HepG2 (cell line): Measurements from ENCODE around the gene SURF6. TPM values are rescaled to one million over a fixed set of nuclear protein-coding genes. Genes with fewer than 3 reads are reported as not detected.

Experiments
- ATAC-seq: fragments of 200-7000 bp; cut with Tn5 transposase; 3 replicates; pipeline ENCODE4 v1.9.1; 2020; ENCODE audit warnings: mild to moderate bottlenecking, moderate library complexity
- BruUV-seq: library from RNA; stranded (reverse); fragments of 400-500 nt; replicated peaks from 2 replicates; lab custom pipeline; 2021; lab: Mats Ljungman, UMichigan
- CTCF ChIA-PET: fragments of 300-600 bp; formaldehyde crosslinking; extraction: SDS; loops from one replicate; lab custom pipeline; 2021; ENCODE audit warnings: low total read pairs, inconsistent platforms, low intra/inter-chr PET ratio; lab: Yijun Ruan, JAX
- POLR2A ChIA-PET: fragments of 350-600 bp; sonication (Branson Sonifier 250); formaldehyde crosslinking; loops from one replicate; lab custom pipeline; 2020; ENCODE audit warnings: antibody characterized with exemption, inconsistent platforms; lab: Yijun Ruan, JAX
- DNase-seq: peaks from one replicate; pipeline ENCODE4 v3.0.0-alpha.2; 2015; ENCODE audit warnings: low spot score
- FAIRE-seq: peaks from 3 replicates; lab custom pipeline; 2011; peaks lifted over from hg19 to GRCh38; lab: Jason Lieb, UNC
- H2AFZ ChIP-seq: one replicate; pipeline ENCODE4 v1.6.1; 2011; ENCODE audit warnings: low read length, inconsistent platforms
- H3K27ac ChIP-seq: fragments of 300-600 bp; 3 replicates; pipeline ENCODE4 v1.8.0; 2011; ENCODE audit warnings: mixed run types, mild to moderate bottlenecking, mixed read lengths, low read length, inconsistent platforms; ENCODE audit not compliant: insufficient read depth; ENCODE audit errors: extremely low read length
- H3K27me3 ChIP-seq, 2 experiments: fragments of 200-600 bp in 1 of 2; 2 replicates in 1 of 2; 3 replicates in 1 of 2; pipeline versions ENCODE4 v1.6.0 to v1.8.0; 2011; ENCODE audit warnings: low read length in 2 of 2, mild to moderate bottlenecking in 2 of 2, moderate library complexity in 2 of 2, inconsistent platforms in 1 of 2; ENCODE audit not compliant: insufficient read depth in 2 of 2, control insufficient read depth in 1 of 2
- H3K36me3 ChIP-seq, 2 experiments: fragments of 200-600 bp in 1 of 2; replicated peaks in 1 of 2; 2 replicates in 1 of 2; 3 replicates in 1 of 2; pipeline versions ENCODE4 v1.5.1 to v1.8.0; 2011; ENCODE audit warnings: low read length in 2 of 2, inconsistent platforms in 1 of 2; ENCODE audit not compliant: insufficient read depth in 2 of 2, control insufficient read depth in 1 of 2
- H3K4me1 ChIP-seq: 2 replicates; pipeline ENCODE4 v1.5.1; 2012; ENCODE audit warnings: low read length, inconsistent platforms; ENCODE audit not compliant: insufficient read depth
- H3K4me2 ChIP-seq: 2 replicates; pipeline ENCODE4 v1.6.0; 2011; ENCODE audit warnings: low read depth, low read length, inconsistent platforms
- H3K4me3 ChIP-seq, 3 experiments: fragments of 200-600 bp in 1 of 3; sonication (generic), shearing (Covaris generic) in 1 of 3; replicated peaks in 1 of 3; 2 replicates each; pipeline ENCODE4 v1.5.1; 2011 to 2016; ENCODE audit warnings: low read length in 3 of 3, inconsistent platforms in 2 of 3, low read depth in 2 of 3, mild to moderate bottlenecking in 2 of 3, control low read depth in 1 of 3, mixed read lengths in 1 of 3; ENCODE audit not compliant: insufficient read depth in 1 of 3
- H3K79me2 ChIP-seq: one replicate; pipeline ENCODE4 v1.6.1; 2011; ENCODE audit warnings: low read length, inconsistent platforms; ENCODE audit not compliant: insufficient read depth
- H3K9ac ChIP-seq: 2 replicates; pipeline ENCODE4 v1.6.0; 2011; ENCODE audit warnings: mild to moderate bottlenecking, low read depth, low read length, inconsistent platforms; ENCODE audit not compliant: insufficient read depth
- H3K9me3 ChIP-seq: 2 replicates; pipeline ENCODE4 v1.5.1; 2012; ENCODE audit warnings: mild to moderate bottlenecking, low read length
- H4K20me1 ChIP-seq: 2 replicates; pipeline ENCODE4 v1.6.0; 2011; ENCODE audit warnings: inconsistent platforms, mild to moderate bottlenecking, low read length, moderate library complexity; ENCODE audit not compliant: insufficient read depth
- ATM ChIP-seq: fragments of 450-650 bp; IDR thresholded peaks from 2 replicates; pipeline ENCODE4 v1.7.1; 2017; ENCODE audit warnings: mild to moderate bottlenecking, borderline replicate concordance
- CEBPB ChIP-seq: IDR thresholded peaks from 2 replicates; pipeline ENCODE4 v1.6.1; 2011; ENCODE audit warnings: low read depth, low read length, improper control_type of control experiment, borderline replicate concordance
- CEBPG ChIP-seq: IDR thresholded peaks from 2 replicates; pipeline ENCODE4 v1.6.1; 2016
- HIVEP1 ChIP-seq: sonication (generic); formaldehyde crosslinking; IDR thresholded peaks from 2 replicates; pipeline ENCODE4 v1.4.0; 2020; ENCODE audit warnings: mild to moderate bottlenecking, missing genetic modification reagents
- HNRNPLL ChIP-seq: fragments of 200-400 bp; formaldehyde crosslinking; IDR thresholded peaks from 2 replicates; pipeline ENCODE4 v1.6.1; 2017; ENCODE audit warnings: mild to moderate bottlenecking, low read depth, low read length; ENCODE audit not compliant: poor library complexity, severe bottlenecking
- KLF13 ChIP-seq: sonication (generic); formaldehyde crosslinking; IDR thresholded peaks from 2 replicates; pipeline ENCODE4 v1.4.0; 2020; ENCODE audit warnings: mild to moderate bottlenecking, missing genetic modification reagents
- PHF21A ChIP-seq: sonication (generic); formaldehyde crosslinking; IDR thresholded peaks from 2 replicates; pipeline ENCODE4 v1.5.0; 2020; ENCODE audit warnings: mild to moderate bottlenecking, missing genetic modification reagents
- POLR2AphosphoS2 ChIP-seq: IDR thresholded peaks from 2 replicates; pipeline ENCODE4 v1.6.1; 2011; ENCODE audit warnings: low read depth, low read length, improper control_type of control experiment
- RBM22 ChIP-seq: fragments of 200-400 bp; formaldehyde crosslinking; optimal IDR thresholded peaks from 2 replicates; pipeline ENCODE3; 2017; ENCODE audit warnings: mild to moderate bottlenecking, low read length, moderate library complexity
- TBX3 ChIP-seq: fragments of 450-650 bp; IDR thresholded peaks from 2 replicates; pipeline ENCODE4 v1.6.1; 2017; ENCODE audit warnings: antibody characterized with exemption, mild to moderate bottlenecking, inconsistent platforms, borderline replicate concordance
- ZNF740 ChIP-seq: sonication (generic); formaldehyde crosslinking; IDR thresholded peaks from 2 replicates; pipeline ENCODE4 v1.4.0; 2020; ENCODE audit warnings: missing genetic modification reagents
- WGBS: methylation state at CpG from one replicate; pipeline ENCODE4 v1.1.6; 2017; ENCODE audit warnings: low lambda C conversion rate; 5-methylcytosine and 5-hydroxymethylcytosine counted together
- in situ Hi-C: cut with HindIII; loops from 2 replicates; pipeline ENCODE4 v1.10.0; 2017; ENCODE audit warnings: low pct_unique_long_range_greater_than_20kb; ENCODE audit not compliant: extremely low pct_ligation_motif_present
- intact Hi-C: fragments of 100-400 bp; cut with micrococcal nuclease; formaldehyde crosslinking; loops from one replicate; pipeline ENCODE4 v1.10.0; 2022; ENCODE audit not compliant: unreplicated experiment
- polyA plus RNA-seq, 8 experiments: library from polyadenylated mRNA; depleted of rRNA in 3 of 8; stranded (reverse) in 7 of 8; unstranded in 1 of 8; fragments of >200 nt; fragmentation: Illumina TruSeq in 4 of 8; extraction: Trizol in 4 of 8; gene quantifications; 2 replicates each; pipeline versions ENCODE4 v1.2.1 to v1.2.3, GENCODE V29; 2011 to 2016; ENCODE audit warnings: low read depth in 4 of 8, missing spikeins in 1 of 8, mixed read lengths in 1 of 8; ENCODE audit not compliant: insufficient read depth in 1 of 8
- total RNA-seq, 5 experiments: library from RNA; depleted of rRNA; stranded (reverse); fragments of >200 nt; fragmentation: Illumina TruSeq; extraction: Trizol; gene quantifications; 2 replicates each; pipeline ENCODE4 v1.2.3, GENCODE V29; 2016; ENCODE audit warnings: low read depth in 1 of 5
- TF ChIP-seq, protein P1 (sequence below): sonication (generic); formaldehyde crosslinking; IDR thresholded peaks from 2 replicates; pipeline ENCODE4 v1.4.0; 2020; ENCODE audit warnings: mild to moderate bottlenecking, missing genetic modification reagents

The SURF6 gene
- total and polyA plus RNA-seq, 2 of the 13 experiments (the other 11 are each of a cell fraction or from before 2014, with no cell fraction given) = 5.9 to 14.7 TPM

DNA sequence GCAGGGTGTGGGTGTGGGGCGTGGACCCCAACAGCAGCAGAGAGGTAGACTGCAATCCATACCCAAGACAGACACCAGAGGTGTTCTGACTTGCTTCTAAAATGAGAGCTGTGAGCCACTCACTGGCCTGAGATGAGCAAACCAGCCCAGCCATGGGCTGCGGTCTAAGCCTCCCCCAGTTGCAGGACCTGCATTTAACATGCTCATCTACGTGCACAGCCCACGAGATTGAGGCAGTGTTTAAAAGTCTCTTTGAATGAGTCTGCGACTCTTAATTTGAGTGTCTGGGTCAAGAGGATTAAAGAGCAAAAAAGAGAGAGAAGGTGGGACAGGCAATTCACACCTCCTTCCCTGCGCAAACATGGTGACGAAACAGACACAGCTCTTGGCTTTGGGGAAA lies 33.9 kb upstream of the SURF6 start:
- H3K4me1 ChIP-seq = peaks cover 61% of the 10 kb centered on the region
- intact Hi-C loops = no loop called here
- H3K27ac ChIP-seq = no peak overlapping the region
- ChIA-PET POLR2A (interaction anchor here (0.6 to 0.9 kb wide), 2 partner anchors 11 to 655 kb away, joined by 3 to 5 read pairs; no protein-coding TSS in a partner anchor), CTCF (no interaction called here)
- no peaks in the 10 kb centered on the region for H3K27me3 ChIP-seq
- in situ Hi-C loops = no loop called here
- H2AFZ ChIP-seq = no peak overlapping the region
- H3K79me2 ChIP-seq = peaks cover 98% of the 10 kb centered on the region
- FAIRE-seq (no peak), DNase-seq (no peak), ATAC-seq (no peak; the same call in 2 of the 3 replicates)
- TF ChIP-seq KLF13 (CRISPR knock-in tag) = no peak
- TF ChIP-seq HIVEP1 = no peak
- no peak for TF ChIP-seq HNRNPLL
- H3K4me2 ChIP-seq = no peak overlapping the region
- peaks cover 19 to 84% of the 10 kb centered on the region in 2 experiments for H3K36me3 ChIP-seq
- H3K9me3 ChIP-seq = no peaks in the 10 kb centered on the region
- 96% methylated on average over 7 of the region's 7 CpGs for WGBS
- BruUV-seq = no TSS peak
- H4K20me1 ChIP-seq = peaks cover 97% of the 10 kb centered on the region
- no peak overlapping the region for H3K9ac ChIP-seq
- no peak overlapping the region for H3K4me3 ChIP-seq

DNA sequence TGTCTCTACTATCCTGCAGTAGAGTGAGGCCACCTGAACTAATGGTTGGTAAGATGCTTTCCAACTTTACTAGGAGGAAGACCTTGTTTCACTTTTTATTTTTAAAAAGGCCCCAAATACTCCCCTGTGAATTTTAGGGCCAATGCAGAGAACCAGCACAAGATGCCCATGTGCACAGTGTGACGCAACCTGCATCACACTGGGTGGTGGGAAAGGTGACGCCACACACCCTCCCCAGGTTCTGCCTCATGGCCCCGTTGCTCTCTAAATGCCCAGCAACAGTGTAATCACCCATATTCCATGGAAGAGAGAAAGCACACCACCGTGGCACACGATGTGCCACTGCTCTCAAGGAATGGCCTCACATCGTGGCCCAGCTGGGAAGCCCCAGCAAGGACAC lies 33.4 kb upstream of the SURF6 start:
- WGBS = 93% methylated on average over 3 of the region's 6 CpGs
- DNase-seq (no peak), FAIRE-seq (no peak), ATAC-seq (no peak)
- ChIA-PET POLR2A (interaction anchor here (0.9 kb wide), 1 partner anchor 11 kb away, joined by 3 read pairs; no protein-coding TSS in a partner anchor), CTCF (no interaction called here)
- no peak overlapping the region for H3K9ac ChIP-seq
- H3K27me3 ChIP-seq = no peaks in the 10 kb centered on the region
- H3K27ac ChIP-seq = no peak overlapping the region
- intact Hi-C loops (no loop called here), in situ Hi-C loops (no loop called here)
- peaks cover 95% of the 10 kb centered on the region for H3K79me2 ChIP-seq
- H3K4me2 ChIP-seq = no peak overlapping the region
- peaks cover 20 to 88% of the 10 kb centered on the region in 2 experiments for H3K36me3 ChIP-seq
- no peak overlapping the region for H2AFZ ChIP-seq
- H3K9me3 ChIP-seq = no peaks in the 10 kb centered on the region
- no TSS peak for BruUV-seq
- peaks cover 96% of the 10 kb centered on the region for H4K20me1 ChIP-seq
- H3K4me1 ChIP-seq = peaks cover 61% of the 10 kb centered on the region
- no peak overlapping the region for H3K4me3 ChIP-seq
- peak; percentile 10 for TF ChIP-seq RBM22
- no peak for TF ChIP-seq PHF21A (CRISPR knock-in tag)
- TF ChIP-seq ZNF740 = no peak
- TF ChIP-seq TBX3 = no peak
- TF ChIP-seq CEBPB = peak; percentile 66
- no peak for TF ChIP-seq ATM
- TF ChIP-seq POLR2AphosphoS2 = 0 out of 2 replicates have a peak, but pooled peaks have one; percentile 44
- TF ChIP-seq, protein P1, sequence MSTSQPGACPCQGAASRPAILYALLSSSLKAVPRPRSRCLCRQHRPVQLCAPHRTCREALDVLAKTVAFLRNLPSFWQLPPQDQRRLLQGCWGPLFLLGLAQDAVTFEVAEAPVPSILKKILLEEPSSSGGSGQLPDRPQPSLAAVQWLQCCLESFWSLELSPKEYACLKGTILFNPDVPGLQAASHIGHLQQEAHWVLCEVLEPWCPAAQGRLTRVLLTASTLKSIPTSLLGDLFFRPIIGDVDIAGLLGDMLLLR (CRISPR knock-in tag) = no peak
- TF ChIP-seq CEBPG (CRISPR knock-in tag) = 0 out of 2 replicates have a peak, but pooled peaks have one; percentile 8
